GM21390 (cell line): Measurements from ENCODE around the gene GCKR.

Experiments used
- ATAC-seq: cut with Tn5 transposase; IDR thresholded peaks from one replicate; pipeline ENCODE4 v1.9.1; 2021; ENCODE audit not compliant: unreplicated experiment

The GCKR gene, protein sequence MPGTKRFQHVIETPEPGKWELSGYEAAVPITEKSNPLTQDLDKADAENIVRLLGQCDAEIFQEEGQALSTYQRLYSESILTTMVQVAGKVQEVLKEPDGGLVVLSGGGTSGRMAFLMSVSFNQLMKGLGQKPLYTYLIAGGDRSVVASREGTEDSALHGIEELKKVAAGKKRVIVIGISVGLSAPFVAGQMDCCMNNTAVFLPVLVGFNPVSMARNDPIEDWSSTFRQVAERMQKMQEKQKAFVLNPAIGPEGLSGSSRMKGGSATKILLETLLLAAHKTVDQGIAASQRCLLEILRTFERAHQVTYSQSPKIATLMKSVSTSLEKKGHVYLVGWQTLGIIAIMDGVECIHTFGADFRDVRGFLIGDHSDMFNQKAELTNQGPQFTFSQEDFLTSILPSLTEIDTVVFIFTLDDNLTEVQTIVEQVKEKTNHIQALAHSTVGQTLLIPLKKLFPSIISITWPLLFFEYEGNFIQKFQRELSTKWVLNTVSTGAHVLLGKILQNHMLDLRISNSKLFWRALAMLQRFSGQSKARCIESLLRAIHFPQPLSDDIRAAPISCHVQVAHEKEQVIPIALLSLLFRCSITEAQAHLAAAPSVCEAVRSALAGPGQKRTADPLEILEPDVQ

DNA sequence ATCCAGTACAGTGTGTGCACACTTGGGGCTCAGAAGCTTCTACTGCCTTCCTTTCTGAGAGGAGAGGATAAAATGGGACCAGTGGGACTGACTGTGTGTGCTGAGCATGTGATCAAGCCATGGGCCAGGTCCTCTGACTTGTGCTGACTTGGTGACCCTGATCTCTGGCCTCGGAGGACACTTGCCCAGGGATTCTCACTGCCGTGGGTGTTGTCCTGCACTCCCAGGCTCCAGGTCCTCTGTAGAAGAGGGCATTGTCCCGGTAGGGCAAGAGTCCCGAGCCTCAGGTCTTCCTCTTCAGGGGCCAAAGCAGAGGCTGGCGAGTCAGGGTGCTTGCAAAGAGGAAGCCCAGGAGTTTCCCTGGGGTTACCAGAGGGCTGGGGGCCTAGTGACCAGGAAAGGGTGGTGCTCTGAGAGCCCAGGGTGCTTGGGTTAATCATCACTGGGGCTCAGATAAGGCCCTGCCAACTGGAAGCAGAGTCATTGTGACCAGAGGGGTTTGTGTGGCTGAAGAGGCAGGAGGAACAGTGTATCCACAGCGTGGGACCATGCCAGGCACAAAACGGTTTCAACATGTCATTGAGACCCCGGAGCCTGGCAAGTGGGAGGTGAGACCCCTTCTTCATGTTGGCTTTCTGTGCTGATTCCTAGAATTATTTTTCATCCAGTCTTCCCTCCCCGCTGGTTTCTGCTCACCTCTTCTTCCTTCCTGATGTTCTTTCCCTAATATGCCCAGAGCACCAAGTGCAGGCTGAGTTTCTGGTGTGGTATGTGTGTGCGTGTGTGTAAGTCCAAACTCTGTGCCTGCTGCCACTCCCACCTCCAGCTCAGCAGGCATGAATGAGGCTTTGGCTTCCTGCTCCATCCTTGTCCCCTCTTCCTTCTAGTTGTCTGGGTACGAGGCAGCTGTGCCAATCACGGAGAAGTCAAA, at the start of gene GCKR:
Gene GCKR, plus strand, starts transcription at position 483 of the 931 bp plus-strand sequence. Its CDS starts 66 bp downstream, at position 549.
- ATAC-seq, result no peak

GRCh38 chr2:27448381-27448780, 48.3 kb upstream of the GCKR start:
- no peak for ATAC-seq

- ATAC-seq, result no peak
These were observed 45.5 kb upstream of the GCKR start for GRCh38 chr2:27451095-27451494.

GRCh38 chr2:27453968-27454367, 42.7 kb upstream of the GCKR start:
- ATAC-seq, result no peak

- no peak for ATAC-seq
These were observed 35.5 kb upstream of the GCKR start for GRCh38 chr2:27461118-27461517.

DNA sequence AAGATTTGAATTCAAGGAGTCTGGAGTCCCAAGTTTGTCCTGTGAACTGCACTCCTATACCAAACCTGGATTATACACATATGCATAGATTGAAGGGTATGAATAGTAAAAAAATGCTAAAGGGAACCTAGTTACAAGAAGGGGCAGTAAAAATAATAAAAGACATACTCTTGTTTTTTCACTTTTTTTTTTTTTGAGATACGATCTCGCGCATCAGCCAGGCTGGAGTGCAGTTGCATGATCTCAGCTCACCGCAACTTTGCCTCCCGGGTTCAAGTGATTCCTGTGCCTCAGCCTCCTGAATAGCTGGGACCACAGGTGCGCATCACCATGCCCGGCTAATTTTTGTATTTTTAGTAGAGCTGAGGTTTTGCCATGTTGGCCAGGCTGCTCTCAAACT, 32.2 kb upstream of the GCKR start:
- ATAC-seq, result no peak

DNA sequence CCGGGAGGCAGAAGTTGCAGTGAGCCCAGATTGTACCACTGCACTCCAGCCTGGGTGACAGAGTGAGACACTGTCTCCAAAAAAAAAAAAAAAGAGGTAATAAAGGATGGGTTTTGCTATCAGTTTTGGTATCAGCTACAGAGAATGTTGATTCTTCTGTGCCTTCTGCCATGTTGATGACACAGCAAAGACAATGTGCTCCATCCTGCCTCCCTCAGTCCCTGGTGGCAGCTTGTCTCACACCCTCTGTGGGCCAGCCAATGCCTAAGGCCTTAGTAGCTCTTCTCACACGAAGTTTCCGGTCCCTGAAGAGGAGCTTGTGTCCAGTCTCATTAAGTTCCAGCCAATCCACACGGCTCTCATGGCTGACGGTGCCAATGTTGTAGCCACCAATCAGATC, 24.7 kb upstream of the GCKR start:
- no peak for ATAC-seq

- no peak for ATAC-seq
These were observed 11.1 kb upstream of the GCKR start for GRCh38 chr2:27485496-27485895.

GRCh38 chr2:27489118-27489497, 7.5 kb upstream of the GCKR start:
- peak; percentile 7 for ATAC-seq

GRCh38 chr2:27489498-27490397, 6.9 kb upstream of the GCKR start, which contains the start of gene IFT172:
TSS of gene IFT172 (minus strand) at chr2:27489743. CDS start at chr2:27489653, 90 bp downstream.
- peak; percentile 91 for ATAC-seq

DNA sequence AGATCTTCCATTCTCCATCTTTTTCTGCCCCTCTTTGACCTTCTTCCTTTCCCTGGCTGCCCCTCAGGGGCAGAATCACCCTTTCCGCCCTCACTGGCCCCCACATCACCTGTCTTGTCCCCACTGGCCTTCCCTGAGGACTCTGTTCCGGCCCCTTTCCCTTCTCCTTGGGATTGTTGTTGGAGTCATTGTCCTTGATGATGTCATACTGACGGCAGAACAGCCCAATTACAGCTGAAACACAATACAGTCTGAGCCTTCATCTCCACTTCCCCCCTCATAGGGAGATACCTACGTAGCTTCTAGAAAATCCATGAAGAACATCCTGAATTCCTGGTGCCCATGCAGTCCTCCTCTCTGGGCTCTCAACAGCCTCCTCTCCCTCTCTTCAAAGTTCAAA, 4.1 kb upstream of the GCKR start:
- no peak for ATAC-seq

GRCh38 chr2:27493948-27494283, 2.7 kb upstream of the GCKR start:
- no peak for ATAC-seq

- ATAC-seq, result no peak
These were observed 2.2 kb upstream of the GCKR start for GRCh38 chr2:27494284-27494943.

- no peak for ATAC-seq
These were observed 1.6 kb upstream of the GCKR start, which contains the start of gene FNDC4 for GRCh38 chr2:27494944-27495554. TSS of gene FNDC4 (minus strand) at chr2:27495200. CDS start at chr2:27494679, 521 bp downstream.

GRCh38 chr2:27495840-27496356, 741 bp upstream of the GCKR start:
- no peak for ATAC-seq

- no peak for ATAC-seq
These were observed 619 bp downstream of the GCKR start for GRCh38 chr2:27497288-27497627.

DNA sequence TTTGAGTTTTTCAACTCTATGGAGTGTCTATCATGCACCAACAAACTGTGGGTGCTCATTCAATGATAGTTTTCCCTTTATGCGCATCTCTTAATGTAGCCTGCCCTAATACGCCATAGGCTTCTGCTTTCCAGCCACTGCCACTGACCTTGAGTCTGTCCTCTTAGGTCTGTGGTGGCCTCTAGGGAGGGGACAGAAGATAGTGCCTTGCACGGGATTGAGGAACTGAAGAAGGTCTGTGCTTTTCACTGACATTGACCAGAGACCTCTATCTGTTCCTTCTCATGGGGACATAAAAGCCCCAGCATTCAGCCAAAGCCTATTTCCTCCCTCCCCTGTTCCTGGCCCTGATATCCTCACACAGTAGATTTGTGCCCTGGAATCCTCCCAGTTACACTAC, 2.3 kb downstream of the GCKR start:
- no peak for ATAC-seq

- ATAC-seq, result no peak
These were observed 4.4 kb downstream of the GCKR start for GRCh38 chr2:27501042-27501441.

DNA sequence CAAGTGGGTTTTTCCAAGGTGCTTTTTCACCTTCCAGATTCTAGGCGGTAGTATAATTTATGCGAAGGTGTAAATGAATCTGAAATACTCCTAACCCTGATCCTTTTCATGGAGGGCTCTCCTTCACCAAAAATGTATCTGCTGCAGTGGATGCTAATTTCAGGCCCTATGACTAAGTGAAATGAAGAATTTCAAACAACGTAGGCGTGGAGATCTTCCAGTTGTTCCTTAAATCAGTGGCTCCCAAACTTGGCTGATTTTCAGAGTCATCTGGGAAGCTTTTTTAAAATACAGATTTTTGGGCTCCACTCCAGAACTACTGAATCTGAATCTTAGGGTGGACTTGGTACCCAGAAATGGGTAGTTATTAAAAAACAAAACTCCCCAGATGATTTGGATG, 5.5 kb downstream of the GCKR start:
- no peak for ATAC-seq
